Sigmoid colon (tissue), 4 donors: ENCODE data around the gene CDC14A.

ENCODE experiments used
- CTCF ChIP-seq, 4 experiments: fragments of 450-650 bp in 3 of 4; fragments of 200-600 bp in 1 of 4; IDR thresholded peaks; one replicate each; pipeline ENCODE4 v1.5.1; 2016 to 2019; ENCODE audit warnings: antibody characterized with exemption in 4 of 4, mild to moderate bottlenecking in 3 of 4, moderate library complexity in 2 of 4
- POLR2A ChIP-seq, 2 donors: fragments of 450-650 bp; IDR thresholded peaks; one replicate each; pipeline ENCODE4 v1.6.1; 2016; ENCODE audit warnings: antibody characterized with exemption in 2 of 2, mild to moderate bottlenecking in 2 of 2, moderate library complexity in 2 of 2
- POLR2AphosphoS5 ChIP-seq, 4 donors: sonication (generic); formaldehyde crosslinking; IDR thresholded peaks; one replicate each; pipeline ENCODE4 v1.6.1; 2017; ENCODE audit warnings: antibody characterized with exemption in 4 of 4

GRCh38 chr1:100499194-100499811 is 147.0 kb downstream of the CDC14A start:
- no peak for TF ChIP-seq CTCF (IDR thresholded peaks at IDR 0.05)
- no peak for TF ChIP-seq POLR2A (IDR thresholded peaks at IDR 0.05)
- TF ChIP-seq POLR2AphosphoS5 (IDR thresholded peaks at IDR 0.05): no peak
